GM18505 (cell line): ENCODE measurements around the gene RAB36.

ENCODE experiments used
- ATAC-seq: cut with Tn5 transposase; IDR thresholded peaks from one replicate; pipeline ENCODE4 v1.9.1; 2021; ENCODE audit not compliant: unreplicated experiment
- POLR2A ChIP-seq: IDR thresholded peaks from 4 replicates; pipeline ENCODE4 v1.6.1; 2011; ENCODE audit warnings: borderline replicate concordance; ENCODE audit not compliant: insufficient read depth, insufficient read length; ENCODE audit errors: extremely low read depth

The RAB36 gene

GRCh38 chr22:23207729-23208393 lies 62.6 kb downstream of the RAB36 start:
- ATAC-seq, result no peak
- TF ChIP-seq POLR2A, result no peak

GRCh38 chr22:23210428-23211170 lies 65.3 kb downstream of the RAB36 start:
- TF ChIP-seq POLR2A, result no peak
- no peak for ATAC-seq

GRCh38 chr22:23211622-23212021 lies 66.3 kb downstream of the RAB36 start:
- no peak for TF ChIP-seq POLR2A
- ATAC-seq, result no peak

GRCh38 chr22:23212061-23213021 lies 67.1 kb downstream of the RAB36 start:
- no peak for ATAC-seq
- TF ChIP-seq POLR2A, result no peak

- ATAC-seq, result no peak
- TF ChIP-seq POLR2A, result no peak
Observed at GRCh38 chr22:23213022-23213555, 67.8 kb downstream of the RAB36 start.

GRCh38 chr22:23213581-23214334 lies 68.5 kb downstream of the RAB36 start:
- no peak for ATAC-seq
- TF ChIP-seq POLR2A, result no peak
